Measurements from ENCODE around the gene HECTD4. TPM values are rescaled to one million over a fixed set of nuclear protein-coding genes. Genes with fewer than 3 reads are reported as not detected.

HECTD4 gene
- total and polyA plus RNA-seq, 12 donors = 17.5 to 50.0 (median 27.7) TPM

DNA sequence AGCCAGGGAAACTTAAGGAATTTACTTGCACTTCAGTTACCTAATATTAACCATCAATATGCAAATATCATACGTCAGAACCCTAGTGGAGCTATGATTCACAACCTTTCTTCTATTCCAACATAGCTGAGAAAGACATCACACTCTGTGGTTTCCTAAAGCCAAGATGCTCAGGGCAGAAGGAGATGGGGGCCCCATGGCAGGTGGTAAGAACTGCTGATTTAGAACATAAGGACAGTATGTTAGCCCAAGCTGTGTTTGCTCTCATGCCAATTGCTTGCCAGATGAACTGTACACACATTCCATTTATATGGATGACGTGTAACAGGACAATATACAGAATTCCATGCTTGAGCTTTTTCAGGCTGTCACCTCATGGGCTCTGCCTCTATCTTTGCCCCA, 34.6 kb downstream of the HECTD4 start:
- WGBS, 4 donors = 87 to 97% (median 90%) methylated on average over 2 of the region's 2 CpGs

DNA sequence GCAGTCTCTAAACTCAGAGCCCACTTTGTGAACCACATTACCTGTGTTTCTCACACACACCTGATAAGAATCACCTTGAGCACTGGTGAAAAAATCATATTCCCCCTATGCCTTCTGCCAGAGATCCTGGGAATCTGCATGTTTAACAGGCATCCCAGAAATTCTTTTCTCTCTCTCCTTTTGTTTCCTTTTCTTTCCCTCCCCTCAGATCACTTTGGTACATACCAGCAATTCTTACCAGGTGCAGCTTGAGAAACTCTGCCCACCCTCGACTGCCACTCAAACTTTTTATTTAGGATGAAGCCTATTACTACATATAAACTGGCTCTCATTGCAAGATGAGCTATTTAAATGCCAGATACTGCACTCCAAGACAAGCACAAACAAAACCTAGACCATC, 36.0 kb downstream of the HECTD4 start:
- no peaks in the 10 kb centered on the region for H3K36me3 ChIP-seq (replicated peaks in 1 of 2)
- no peak overlapping the region for H3K4me3 ChIP-seq
- H3K4me1 ChIP-seq (replicated peaks in 1 of 2) = peaks cover 0 to 11% of the 10 kb centered on the region in 2 donors
- DNase-seq = no peak
- TF ChIP-seq, protein P1, sequence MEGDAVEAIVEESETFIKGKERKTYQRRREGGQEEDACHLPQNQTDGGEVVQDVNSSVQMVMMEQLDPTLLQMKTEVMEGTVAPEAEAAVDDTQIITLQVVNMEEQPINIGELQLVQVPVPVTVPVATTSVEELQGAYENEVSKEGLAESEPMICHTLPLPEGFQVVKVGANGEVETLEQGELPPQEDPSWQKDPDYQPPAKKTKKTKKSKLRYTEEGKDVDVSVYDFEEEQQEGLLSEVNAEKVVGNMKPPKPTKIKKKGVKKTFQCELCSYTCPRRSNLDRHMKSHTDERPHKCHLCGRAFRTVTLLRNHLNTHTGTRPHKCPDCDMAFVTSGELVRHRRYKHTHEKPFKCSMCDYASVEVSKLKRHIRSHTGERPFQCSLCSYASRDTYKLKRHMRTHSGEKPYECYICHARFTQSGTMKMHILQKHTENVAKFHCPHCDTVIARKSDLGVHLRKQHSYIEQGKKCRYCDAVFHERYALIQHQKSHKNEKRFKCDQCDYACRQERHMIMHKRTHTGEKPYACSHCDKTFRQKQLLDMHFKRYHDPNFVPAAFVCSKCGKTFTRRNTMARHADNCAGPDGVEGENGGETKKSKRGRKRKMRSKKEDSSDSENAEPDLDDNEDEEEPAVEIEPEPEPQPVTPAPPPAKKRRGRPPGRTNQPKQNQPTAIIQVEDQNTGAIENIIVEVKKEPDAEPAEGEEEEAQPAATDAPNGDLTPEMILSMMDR (IDR thresholded peaks at IDR 0.05) = no peak
- no peak for TF ChIP-seq POLR2A (IDR thresholded peaks at IDR 0.05)
- no peak overlapping the region for H3K27ac ChIP-seq
- H3K9me3 ChIP-seq (replicated peaks in 1 of 3) = no peaks in the 10 kb centered on the region
- H3K27me3 ChIP-seq = no peaks in the 10 kb centered on the region
- 69 to 88% (median 80%) methylated on average over 1 of the region's 1 CpG for WGBS, 4 donors
- intact Hi-C loops (cut with DNase I) = no loop called here

More for the DNA sequence above, 34.6 kb downstream of the HECTD4 start:
- no peak for DNase-seq
- Histone ChIP-seq H3K4me1 (replicated peaks in 1 of 2) (peaks cover 0 to 16% of the 10 kb centered on the region in 2 donors), H3K27ac (no peak overlapping the region), H3K27me3 (no peaks in the 10 kb centered on the region), H3K9me3 (replicated peaks in 1 of 3) (no peaks in the 10 kb centered on the region), H3K36me3 (replicated peaks in 1 of 2) (no peaks in the 10 kb centered on the region), H3K4me3 (no peak overlapping the region)
- no peak for TF ChIP-seq POLR2A (IDR thresholded peaks at IDR 0.05)
- TF ChIP-seq, protein P1 (IDR thresholded peaks at IDR 0.05) = no peak
- intact Hi-C loops (cut with DNase I) = no loop called here

DNA sequence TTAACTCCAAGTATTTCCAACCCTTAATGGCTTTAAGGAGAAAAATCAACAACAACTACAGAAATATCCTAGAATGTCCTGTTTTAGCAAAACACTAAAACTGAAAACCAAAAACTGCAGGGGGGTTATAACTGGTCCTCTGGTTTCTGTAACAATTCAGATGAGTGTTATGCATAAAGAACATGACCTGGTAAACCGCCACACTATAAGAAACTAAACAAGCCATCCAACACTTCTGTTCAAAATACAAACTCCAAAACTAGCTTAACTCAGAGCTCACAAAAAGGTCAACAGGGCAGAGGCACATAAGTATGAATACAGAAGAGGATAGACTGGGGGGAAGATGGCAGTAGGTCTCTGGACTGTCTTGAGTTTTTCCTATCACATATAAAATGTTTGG, 38.0 kb downstream of the HECTD4 start:
- no peak overlapping the region for H3K4me3 ChIP-seq
- H3K4me1 ChIP-seq (replicated peaks in 1 of 2) = no peaks in the 10 kb centered on the region
- H3K27ac ChIP-seq = no peak overlapping the region
- no peak for DNase-seq
- TF ChIP-seq, protein P1 (IDR thresholded peaks at IDR 0.05) = no peak
- no peak for TF ChIP-seq POLR2A (IDR thresholded peaks at IDR 0.05)
- H3K27me3 ChIP-seq = no peaks in the 10 kb centered on the region
- 100% methylated on average over 1 of the region's 1 CpG for WGBS, 4 donors
- no peaks in the 10 kb centered on the region for H3K9me3 ChIP-seq (replicated peaks in 1 of 3)
- no peaks in the 10 kb centered on the region for H3K36me3 ChIP-seq (replicated peaks in 1 of 2)
- intact Hi-C loops (cut with DNase I) = no loop called here

DNA sequence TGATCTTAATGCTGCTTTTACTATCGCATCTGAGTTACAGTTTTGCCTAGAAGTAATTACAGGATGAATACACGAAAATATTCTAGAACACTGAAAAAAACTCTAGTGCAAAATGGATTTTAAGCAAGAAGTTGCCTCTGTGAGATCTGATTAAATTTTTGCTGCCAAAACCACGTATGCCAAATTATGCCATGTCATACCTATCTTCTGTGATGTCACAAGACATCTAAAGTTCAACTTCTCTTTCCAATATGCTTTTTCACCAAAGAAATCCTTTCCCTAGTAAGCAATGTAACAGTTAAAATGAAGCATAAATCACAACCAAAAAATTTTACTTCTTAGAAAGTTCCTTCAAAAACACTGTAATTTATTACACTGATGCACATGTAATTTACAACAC, 39.6 kb downstream of the HECTD4 start:
- no peak for DNase-seq
- no peaks in the 10 kb centered on the region for H3K4me1 ChIP-seq (replicated peaks in 1 of 2)

More for the DNA sequence above, 39.6 kb downstream of the HECTD4 start:
- Histone ChIP-seq H3K9me3 (replicated peaks in 1 of 3) (no peaks in the 10 kb centered on the region), H3K4me3 (no peak overlapping the region), H3K27me3 (no peaks in the 10 kb centered on the region), H3K36me3 (replicated peaks in 1 of 2) (no peaks in the 10 kb centered on the region), H3K27ac (no peak overlapping the region)
- no peak for TF ChIP-seq POLR2A (IDR thresholded peaks at IDR 0.05)
- TF ChIP-seq, protein P1 (IDR thresholded peaks at IDR 0.05) = no peak
- intact Hi-C loops (cut with DNase I) = no loop called here
- WGBS, 4 donors = 75 to 91% (median 77%) methylated on average over 3 of the region's 3 CpGs
